OCI-LY1 (cell line): Measurements from ENCODE around the gene TMEM44.

Experiments used
- H2AFZ ChIP-seq: fragments of 200-600 bp; sonication (generic), shearing (Covaris generic); 2 replicates; pipeline ENCODE4 v1.6.0; 2014; ENCODE audit warnings: antibody characterized with exemption, mild to moderate bottlenecking, low read length
- H3F3A ChIP-seq: fragments of 200-600 bp; sonication (generic), shearing (Covaris generic); 2 replicates; pipeline ENCODE4 v1.6.0; 2014; ENCODE audit warnings: mild to moderate bottlenecking, antibody characterized with exemption, low read length, moderate library complexity; ENCODE audit not compliant: insufficient read depth
- H3K27ac ChIP-seq: fragments of 200-600 bp; sonication (generic); 2 replicates; pipeline ENCODE4 v1.5.1; 2014; ENCODE audit warnings: low read length, mixed run types, mild to moderate bottlenecking, low read depth; ENCODE audit not compliant: poor library complexity, severe bottlenecking
- H3K27me3 ChIP-seq: fragments of 200-600 bp; sonication (generic); 2 replicates; pipeline ENCODE4 v1.6.0; 2014; ENCODE audit warnings: antibody characterized with exemption, mild to moderate bottlenecking, low read length, moderate library complexity; ENCODE audit not compliant: insufficient read depth
- H3K36me3 ChIP-seq: fragments of 200-600 bp; sonication (generic); 2 replicates; pipeline ENCODE4 v1.6.1; 2014; ENCODE audit warnings: mild to moderate bottlenecking, antibody characterized with exemption, low read length, moderate library complexity, mixed read lengths; ENCODE audit not compliant: insufficient read depth
- H3K4me1 ChIP-seq: fragments of 200-600 bp; sonication (generic); 2 replicates; pipeline ENCODE4 v1.5.1; 2014; ENCODE audit warnings: mild to moderate bottlenecking, low read length, moderate library complexity; ENCODE audit not compliant: insufficient read depth, severe bottlenecking
- H3K4me2 ChIP-seq: fragments of 200-600 bp; sonication (generic), shearing (Covaris generic); 2 replicates; pipeline ENCODE4 v1.6.1; 2014; ENCODE audit warnings: low read length
- H3K4me3 ChIP-seq: fragments of 200-600 bp; sonication (generic); 2 replicates; pipeline ENCODE4 v1.5.1; 2014; ENCODE audit warnings: low read length, low read depth, mild to moderate bottlenecking, mixed read lengths; ENCODE audit not compliant: poor library complexity, severe bottlenecking
- H3K79me2 ChIP-seq: fragments of 200-600 bp; shearing (Covaris generic); 2 replicates; pipeline ENCODE4 v1.6.1; 2016; ENCODE audit warnings: mixed run types, low read length, mixed read lengths; ENCODE audit not compliant: insufficient read depth
- H3K9ac ChIP-seq: fragments of 200-600 bp; sonication (generic), shearing (Covaris generic); 2 replicates; pipeline ENCODE4 v1.6.1; 2014; ENCODE audit warnings: mild to moderate bottlenecking, low read length, mixed read lengths
- H3K9me2 ChIP-seq: fragments of 200-600 bp; sonication (generic), shearing (Covaris generic); 2 replicates; pipeline ENCODE4 v1.6.1; 2014; ENCODE audit warnings: low read depth, mild to moderate bottlenecking, low read length, mixed read lengths
- H3K9me3 ChIP-seq: fragments of 200-600 bp; shearing (Covaris generic); 2 replicates; pipeline ENCODE4 v1.6.1; 2014; ENCODE audit warnings: low read length, mixed read lengths
- H4K20me1 ChIP-seq: fragments of 200-600 bp; sonication (generic), shearing (Covaris generic); 2 replicates; pipeline ENCODE4 v1.6.0; 2016; ENCODE audit warnings: mild to moderate bottlenecking, low read length; ENCODE audit not compliant: insufficient read depth
- EZH2 ChIP-seq: fragments of 200-600 bp; sonication (generic), shearing (Covaris generic); IDR thresholded peaks from 2 replicates; pipeline ENCODE4 v1.8.0; 2017; ENCODE audit warnings: borderline replicate concordance, mixed run types, mild to moderate bottlenecking, antibody characterized with exemption, low read length, moderate library complexity, mixed read lengths
- TF ChIP-seq, protein P1 (sequence below): fragments of 200-600 bp; sonication (generic), shearing (Covaris generic); IDR thresholded peaks from 2 replicates; pipeline ENCODE4 v1.5.1; 2017; ENCODE audit warnings: mild to moderate bottlenecking, antibody characterized with exemption, low read length, moderate library complexity, mixed read lengths

TMEM44 gene

DNA sequence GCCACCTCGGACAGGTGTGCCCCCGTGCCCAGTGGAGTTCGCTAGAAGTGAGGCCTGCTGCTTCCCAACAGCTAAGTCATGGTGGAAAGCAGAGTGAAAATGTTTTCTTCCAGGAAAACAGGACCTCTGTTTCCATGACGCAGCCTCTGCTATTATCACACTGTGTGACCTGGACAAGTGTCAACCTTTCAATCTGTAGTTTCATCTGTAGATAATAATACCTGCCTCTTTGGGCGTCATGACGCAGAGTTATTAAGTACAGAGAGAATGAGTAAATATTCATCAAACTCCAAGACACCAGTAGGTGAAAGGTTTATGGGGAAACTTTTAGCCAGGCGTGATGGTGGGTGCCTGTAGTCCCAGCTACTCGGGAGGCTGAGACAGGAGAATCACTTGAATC is 62.3 kb downstream of the TMEM44 start:
- Histone ChIP-seq H3K27me3 (peaks cover 14% of the 10 kb centered on the region), H3K4me1 (no peaks in the 10 kb centered on the region), H3K4me2 (no peak overlapping the region), H2AFZ (no peak overlapping the region), H3K27ac (no peak overlapping the region), H3F3A (no peaks in the 10 kb centered on the region), H4K20me1 (no peaks in the 10 kb centered on the region), H3K9ac (no peak overlapping the region), H3K9me3 (no peaks in the 10 kb centered on the region), H3K36me3 (no peaks in the 10 kb centered on the region), H3K79me2 (no peaks in the 10 kb centered on the region), H3K4me3 (no peak overlapping the region), H3K9me2 (no peaks in the 10 kb centered on the region)
- TF ChIP-seq, protein P1, sequence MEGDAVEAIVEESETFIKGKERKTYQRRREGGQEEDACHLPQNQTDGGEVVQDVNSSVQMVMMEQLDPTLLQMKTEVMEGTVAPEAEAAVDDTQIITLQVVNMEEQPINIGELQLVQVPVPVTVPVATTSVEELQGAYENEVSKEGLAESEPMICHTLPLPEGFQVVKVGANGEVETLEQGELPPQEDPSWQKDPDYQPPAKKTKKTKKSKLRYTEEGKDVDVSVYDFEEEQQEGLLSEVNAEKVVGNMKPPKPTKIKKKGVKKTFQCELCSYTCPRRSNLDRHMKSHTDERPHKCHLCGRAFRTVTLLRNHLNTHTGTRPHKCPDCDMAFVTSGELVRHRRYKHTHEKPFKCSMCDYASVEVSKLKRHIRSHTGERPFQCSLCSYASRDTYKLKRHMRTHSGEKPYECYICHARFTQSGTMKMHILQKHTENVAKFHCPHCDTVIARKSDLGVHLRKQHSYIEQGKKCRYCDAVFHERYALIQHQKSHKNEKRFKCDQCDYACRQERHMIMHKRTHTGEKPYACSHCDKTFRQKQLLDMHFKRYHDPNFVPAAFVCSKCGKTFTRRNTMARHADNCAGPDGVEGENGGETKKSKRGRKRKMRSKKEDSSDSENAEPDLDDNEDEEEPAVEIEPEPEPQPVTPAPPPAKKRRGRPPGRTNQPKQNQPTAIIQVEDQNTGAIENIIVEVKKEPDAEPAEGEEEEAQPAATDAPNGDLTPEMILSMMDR: no peak
- no peak for TF ChIP-seq EZH2

GRCh38 chr3:194570235-194570634 is 63.0 kb downstream of the TMEM44 start:
- TF ChIP-seq, protein P1: no peak
- no peak for TF ChIP-seq EZH2
- Histone ChIP-seq H3K9ac (no peak overlapping the region), H3K9me2 (no peaks in the 10 kb centered on the region), H3K9me3 (no peaks in the 10 kb centered on the region), H3K4me2 (no peak overlapping the region), H3K79me2 (no peaks in the 10 kb centered on the region), H3K36me3 (no peaks in the 10 kb centered on the region), H4K20me1 (no peaks in the 10 kb centered on the region), H3F3A (no peaks in the 10 kb centered on the region), H3K27me3 (peaks cover 14% of the 10 kb centered on the region), H3K27ac (no peak overlapping the region), H3K4me3 (no peak overlapping the region), H3K4me1 (no peaks in the 10 kb centered on the region), H2AFZ (no peak overlapping the region)

GRCh38 chr3:194569252-194569651 is 64.0 kb downstream of the TMEM44 start:
- Histone ChIP-seq H3K36me3 (no peaks in the 10 kb centered on the region), H2AFZ (no peak overlapping the region), H3K9me3 (no peaks in the 10 kb centered on the region), H3K79me2 (no peaks in the 10 kb centered on the region), H3K4me1 (no peaks in the 10 kb centered on the region), H3K9me2 (no peaks in the 10 kb centered on the region), H4K20me1 (no peaks in the 10 kb centered on the region), H3K27ac (no peak overlapping the region), H3K9ac (no peak overlapping the region), H3F3A (no peaks in the 10 kb centered on the region), H3K4me3 (no peak overlapping the region), H3K4me2 (no peak overlapping the region), H3K27me3 (peaks cover 14% of the 10 kb centered on the region)
- no peak for TF ChIP-seq EZH2
- TF ChIP-seq, protein P1: no peak
